NT2/D1 (cell line): ENCODE results near the gene SUPT5H.

ENCODE experiments used
- YY1 ChIP-seq: IDR thresholded peaks from 2 replicates; pipeline ENCODE4 v1.6.1; 2011; ENCODE audit not compliant: insufficient read length, insufficient read depth
- ZNF274 ChIP-seq: IDR thresholded peaks from 2 replicates; pipeline ENCODE4 v1.6.1; 2011; ENCODE audit warnings: mild to moderate bottlenecking, low read depth, low read length

DNA sequence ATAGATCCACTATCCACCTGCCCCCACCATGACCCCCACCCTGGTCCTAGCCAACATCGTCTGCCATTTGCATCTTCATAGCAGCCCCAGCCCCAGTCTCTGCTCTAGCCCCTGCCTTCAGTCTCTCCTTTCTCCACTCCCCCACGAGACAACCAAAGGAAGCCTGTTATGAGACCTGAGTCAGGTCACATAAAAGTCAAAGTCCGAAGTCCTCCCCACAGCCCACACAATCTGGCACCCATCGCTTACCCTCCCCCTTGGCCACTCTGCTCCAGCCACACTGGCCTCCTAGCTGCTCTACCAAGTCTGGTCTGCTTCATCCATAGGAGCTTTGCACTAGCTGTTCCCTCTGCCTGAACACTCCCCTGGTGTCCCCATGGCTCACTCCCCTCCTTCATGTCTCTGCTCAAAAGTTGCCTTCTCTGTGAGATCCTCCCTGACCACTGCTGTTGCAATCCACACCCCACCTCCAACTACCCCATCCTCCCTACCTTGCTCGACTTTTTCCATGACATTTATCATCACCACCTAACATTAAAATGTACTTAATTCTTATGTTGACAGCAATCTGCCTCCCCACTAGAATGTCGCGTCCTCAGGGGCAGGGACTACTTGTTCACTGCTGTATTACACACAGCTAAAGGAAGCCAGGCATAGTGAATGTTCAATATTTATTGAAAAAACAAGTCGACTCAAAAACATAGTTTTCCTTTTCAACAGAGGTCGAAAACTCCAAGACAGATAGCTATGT, 34.1 kb upstream of the SUPT5H start:
- TF ChIP-seq YY1: no peak
- no peak for TF ChIP-seq ZNF274
